Measurements from ENCODE around the gene TFB1M.
"Not testable (repeated sequence)": the region's sequence is repeated elsewhere in the genome, so short reads cannot be mapped to it uniquely, and the experiment has no call there.

Gene TFB1M

GRCh38 chr6:155303361-155303870 lies 10.9 kb downstream of the TFB1M start:
- DNase-seq (ENCODE audit: low spot score) (no peak), FAIRE-seq (no peak)

- FAIRE-seq (no peak), DNase-seq (ENCODE audit: low spot score) (no peak)
These were observed 12.4 kb downstream of the TFB1M start for GRCh38 chr6:155301867-155302266.

GRCh38 chr6:155297669-155298068 lies 16.6 kb downstream of the TFB1M start:
- FAIRE-seq (no peak), DNase-seq (ENCODE audit: low spot score) (no peak)

GRCh38 chr6:155292711-155293110 lies 21.6 kb downstream of the TFB1M start:
- FAIRE-seq = no peak
- DNase-seq (ENCODE audit: low spot score) = no peak

- DNase-seq (ENCODE audit: low spot score) (no peak), FAIRE-seq (no peak)
These were observed 23.0 kb downstream of the TFB1M start for GRCh38 chr6:155291291-155291690.

- FAIRE-seq = no peak
These were observed 23.8 kb downstream of the TFB1M start for GRCh38 chr6:155290491-155290890.

GRCh38 chr6:155287762-155288161 lies 26.5 kb downstream of the TFB1M start:
- no peak for DNase-seq (ENCODE audit: low spot score)
- FAIRE-seq = no peak

More at GRCh38 chr6:155290491-155290890, 23.8 kb downstream of the TFB1M start:
- DNase-seq (ENCODE audit: low spot score) = no peak

GRCh38 chr6:155284775-155285174 lies 29.5 kb downstream of the TFB1M start:
- DNase-seq (ENCODE audit: low spot score) (no peak), FAIRE-seq (no peak)

GRCh38 chr6:155278319-155279049 lies 35.8 kb downstream of the TFB1M start:
- DNase-seq (ENCODE audit: low spot score) (no peak), FAIRE-seq (no peak)

GRCh38 chr6:155276638-155277037 lies 37.6 kb downstream of the TFB1M start:
- DNase-seq (ENCODE audit: low spot score) (no peak), FAIRE-seq (no peak)

GRCh38 chr6:155275808-155276480 lies 38.3 kb downstream of the TFB1M start:
- peak; percentile 20 for FAIRE-seq

GRCh38 chr6:155274533-155274932 lies 39.8 kb downstream of the TFB1M start:
- DNase-seq (ENCODE audit: low spot score) = peak; percentile 25
- FAIRE-seq = no peak

More at GRCh38 chr6:155275808-155276480, 38.3 kb downstream of the TFB1M start:
- DNase-seq (ENCODE audit: low spot score) = no peak

GRCh38 chr6:155274106-155274505 lies 40.2 kb downstream of the TFB1M start:
- FAIRE-seq = no peak
- no peak for DNase-seq (ENCODE audit: low spot score)

- no peak for FAIRE-seq
- DNase-seq (ENCODE audit: low spot score) = peak; percentile 50
These were observed 40.9 kb downstream of the TFB1M start for GRCh38 chr6:155273431-155273830.

GRCh38 chr6:155272353-155273232 lies 41.7 kb downstream of the TFB1M start:
- no peak for FAIRE-seq

GRCh38 chr6:155271145-155271544 lies 43.1 kb downstream of the TFB1M start:
- FAIRE-seq (no peak), DNase-seq (ENCODE audit: low spot score) (no peak)

More at GRCh38 chr6:155272353-155273232, 41.7 kb downstream of the TFB1M start:
- DNase-seq (ENCODE audit: low spot score) = no peak

GRCh38 chr6:155270561-155271091 lies 43.7 kb downstream of the TFB1M start:
- FAIRE-seq (no peak), DNase-seq (ENCODE audit: low spot score) (no peak)

- no peak for FAIRE-seq
- no peak for DNase-seq (ENCODE audit: low spot score)
These were observed 44.5 kb downstream of the TFB1M start for GRCh38 chr6:155269765-155270164.

- not testable (repeated sequence) for FAIRE-seq
These were observed 46.0 kb downstream of the TFB1M start for GRCh38 chr6:155268088-155268867.

GRCh38 chr6:155267411-155267810 lies 46.9 kb downstream of the TFB1M start:
- FAIRE-seq (no peak), DNase-seq (ENCODE audit: low spot score) (no peak)

More at GRCh38 chr6:155268088-155268867, 46.0 kb downstream of the TFB1M start:
- peak; percentile 37 for DNase-seq (ENCODE audit: low spot score)

All from urothelium cell line (cell line).